GM13977 (cell line): ENCODE results near the gene KIF26B.

Experiments used
- DNase-seq: peaks from one replicate; pipeline ENCODE4 v3.0.0; 2012; ENCODE audit warnings: low spot score
- CTCF ChIP-seq: IDR thresholded peaks from 2 replicates; pipeline ENCODE4 v1.5.1; 2012; ENCODE audit warnings: mild to moderate bottlenecking, control low read depth; ENCODE audit not compliant: insufficient read depth; ENCODE audit errors: extremely low read depth, missing control alignments
- in situ Hi-C: fragments of 300-500 bp; cut with MboI; formaldehyde crosslinking; loops from one replicate; pipeline ENCODE4 v1.12.0; 2022; ENCODE audit warnings: low sequenced_read_pairs, low pct_unique_long_range_greater_than_20kb, mixed read lengths, inconsistent platforms; ENCODE audit not compliant: unreplicated experiment

Gene KIF26B

GRCh38 chr1:245436407-245436806 is 281.6 kb downstream of the KIF26B start:
- no peak for TF ChIP-seq CTCF
- in situ Hi-C loops: no loop called here
- DNase-seq: no peak

GRCh38 chr1:245437369-245438062 is 282.7 kb downstream of the KIF26B start:
- no peak for TF ChIP-seq CTCF
- DNase-seq: no peak
- in situ Hi-C loops: no loop called here

- TF ChIP-seq CTCF: no peak
- in situ Hi-C loops: no loop called here
- DNase-seq: no peak
These were observed 286.1 kb downstream of the KIF26B start for GRCh38 chr1:245440922-245441321.

GRCh38 chr1:245441689-245442088 is 286.9 kb downstream of the KIF26B start:
- no peak for TF ChIP-seq CTCF
- DNase-seq: no peak
- in situ Hi-C loops: no loop called here

GRCh38 chr1:245444147-245444828 is 289.5 kb downstream of the KIF26B start:
- no peak for TF ChIP-seq CTCF
- in situ Hi-C loops: no loop called here

GRCh38 chr1:245444945-245445344 is 290.2 kb downstream of the KIF26B start:
- in situ Hi-C loops: no loop called here
- no peak for DNase-seq
- no peak for TF ChIP-seq CTCF

More at GRCh38 chr1:245444147-245444828, 289.5 kb downstream of the KIF26B start:
- no peak for DNase-seq
